ENCODE results near the gene CCDC194.

CCDC194 gene

DNA sequence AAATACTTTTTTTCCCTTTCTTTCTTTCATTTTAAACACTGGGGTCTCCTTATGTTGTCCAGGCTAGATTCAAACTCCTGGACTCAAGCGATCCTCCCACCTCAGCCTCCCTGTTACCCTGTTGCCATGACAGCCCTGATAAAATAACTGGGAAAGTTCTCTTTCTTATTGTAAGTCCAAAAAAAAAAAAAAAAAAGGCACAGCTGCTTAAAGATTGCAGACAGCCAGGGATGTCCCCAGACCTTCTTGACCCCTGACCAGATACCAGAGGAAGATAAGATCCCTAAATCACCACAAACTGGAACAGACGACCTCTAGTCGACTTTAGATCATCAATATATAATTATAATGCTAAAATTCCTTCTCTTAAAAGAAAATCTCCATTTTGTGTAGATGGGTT lies 24.7 kb upstream of the CCDC194 start:
- POLR2A ChIA-PET: interaction anchor here (1.0 to 1.6 kb wide), 5 partner anchors 13 to 412 kb away, joined by 3 to 9 read pairs (median 6); partner anchors contain the start of genes BST2 and PGLS
- no peak overlapping the region for H3K4me3 ChIP-seq (ENCODE audit: low read depth, low read length)

DNA sequence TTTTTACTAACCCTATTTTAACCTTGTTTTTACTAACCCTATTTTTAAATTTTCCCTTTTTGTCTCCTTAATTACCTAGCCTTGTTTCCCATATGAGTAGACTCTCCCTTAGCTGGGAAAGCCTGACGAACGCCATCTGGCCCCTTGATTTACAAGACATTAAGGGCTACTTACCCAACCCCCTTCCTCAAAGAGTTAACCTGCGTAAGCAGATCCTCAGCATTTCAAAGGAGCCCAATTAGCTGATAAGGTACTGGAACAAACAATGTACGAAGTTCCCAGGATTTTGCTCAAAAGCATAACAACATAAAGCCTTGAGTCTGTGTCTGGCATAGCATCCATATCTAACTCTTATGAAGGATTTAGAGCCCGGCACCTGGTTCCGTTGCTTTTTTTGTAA lies 21.1 kb upstream of the CCDC194 start:
- Histone ChIP-seq H3K9me3 (ENCODE audit: control insufficient read depth, insufficient read depth, low read depth, low read length) (no peaks in the 10 kb centered on the region), H3K36me3 (ENCODE audit: control insufficient read depth in 2 of 2, insufficient read depth in 1 of 2, low read length in 2 of 2) (no peaks in the 10 kb centered on the region), H3K4me3 (ENCODE audit: low read depth, low read length) (no peak overlapping the region), H3K27ac (ENCODE audit: extremely low read depth, low read depth, low read length) (no peak overlapping the region), H3K4me1 (ENCODE audit: control insufficient read depth, insufficient read depth, low read length) (no peaks in the 10 kb centered on the region)
- CTCF ChIA-PET: interaction anchor here (0.7 kb wide), 1 partner anchor 81 kb away, joined by 3 read pairs; no protein-coding TSS in a partner anchor
- POLR2A ChIA-PET: no interaction called here
- TF ChIP-seq TCF7L2 (IDR thresholded peaks at IDR 0.05; ENCODE audit: borderline replicate concordance, low read depth, low read length): peak; percentile 69; the same call in 1 of the 2 replicates
- TF ChIP-seq ZNF266 (tag by site-specific recombination; IDR thresholded peaks at IDR 0.05; ENCODE audit: low read depth): no peak

More for the DNA sequence above, 24.7 kb upstream of the CCDC194 start:
- CTCF ChIA-PET: interaction anchor here (0.6 to 1.2 kb wide), 5 partner anchors 24 to 909 kb away, joined by 3 to 6 read pairs (median 3); no protein-coding TSS in a partner anchor
- TF ChIP-seq BCL11B (tag by site-specific recombination; IDR thresholded peaks at IDR 0.05; ENCODE audit: low read depth) (no peak), ZNF335 (tag by site-specific recombination; conservative IDR thresholded peaks at IDR 0.05) (no peak), ZFP69B (tag by site-specific recombination; IDR thresholded peaks at IDR 0.05) (no peak), ZNF174 (tag by site-specific recombination; IDR thresholded peaks at IDR 0.05) (no peak), ZNF394 (tag by site-specific recombination; IDR thresholded peaks at IDR 0.05; ENCODE audit: borderline replicate concordance) (no peak), SETDB1 (IDR thresholded peaks at IDR 0.05; ENCODE audit: insufficient read length, low read length) (no peak)
- Histone ChIP-seq H3K4me1 (ENCODE audit: control insufficient read depth, insufficient read depth, low read length) (no peaks in the 10 kb centered on the region; the same call in 1 of the 2 replicates), H3K27ac (ENCODE audit: extremely low read depth, low read depth, low read length) (no peak overlapping the region), H3K36me3 (ENCODE audit: control insufficient read depth in 2 of 2, insufficient read depth in 1 of 2, low read length in 2 of 2) (peaks cover 3 to 4% of the 10 kb centered on the region in 2 experiments; a peak in 2 of 3 replicates), H3K9me3 (ENCODE audit: control insufficient read depth, insufficient read depth, low read depth, low read length) (no peaks in the 10 kb centered on the region)

DNA sequence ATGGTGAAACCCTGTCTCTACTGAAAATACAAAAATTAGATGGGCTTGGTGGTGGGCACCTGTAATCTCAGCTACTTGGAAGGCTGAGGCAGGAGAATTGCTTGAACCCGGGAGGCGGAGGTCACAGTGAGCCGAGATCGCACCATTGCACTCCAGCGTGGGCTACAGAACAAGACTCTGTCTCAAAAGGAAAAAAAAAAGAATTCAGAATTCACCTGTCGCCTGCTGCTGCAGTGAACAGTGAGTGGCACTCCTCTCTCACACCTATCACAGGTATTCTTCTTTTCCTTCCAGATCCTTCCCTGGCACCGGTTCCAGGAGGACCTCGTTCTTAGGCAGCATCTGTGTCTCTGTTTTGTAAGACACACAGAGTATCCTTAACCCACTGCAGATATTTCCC lies 20.1 kb upstream of the CCDC194 start:
- CTCF ChIA-PET: interaction anchor here (0.6 to 1.1 kb wide), 3 partner anchors 20 to 361 kb away, joined by 3 to 4 read pairs (median 3); partner anchors contain the start of gene CCDC194
- Histone ChIP-seq H3K9me3 (ENCODE audit: control insufficient read depth, insufficient read depth, low read depth, low read length) (no peaks in the 10 kb centered on the region), H3K36me3 (ENCODE audit: control insufficient read depth in 2 of 2, insufficient read depth in 1 of 2, low read length in 2 of 2) (no peaks in the 10 kb centered on the region), H3K27ac (ENCODE audit: extremely low read depth, low read depth, low read length) (no peak overlapping the region), H3K4me1 (ENCODE audit: control insufficient read depth, insufficient read depth, low read length) (no peaks in the 10 kb centered on the region), H3K4me3 (ENCODE audit: low read depth, low read length) (no peak overlapping the region)
- no peak for TF ChIP-seq ZNF558 (tag by site-specific recombination; IDR thresholded peaks at IDR 0.05)
- TF ChIP-seq SCRT1 (tag by site-specific recombination; IDR thresholded peaks at IDR 0.05; ENCODE audit: borderline replicate concordance): peak; percentile 69; the same call in 1 of the 2 replicates
- TF ChIP-seq, protein P1, sequence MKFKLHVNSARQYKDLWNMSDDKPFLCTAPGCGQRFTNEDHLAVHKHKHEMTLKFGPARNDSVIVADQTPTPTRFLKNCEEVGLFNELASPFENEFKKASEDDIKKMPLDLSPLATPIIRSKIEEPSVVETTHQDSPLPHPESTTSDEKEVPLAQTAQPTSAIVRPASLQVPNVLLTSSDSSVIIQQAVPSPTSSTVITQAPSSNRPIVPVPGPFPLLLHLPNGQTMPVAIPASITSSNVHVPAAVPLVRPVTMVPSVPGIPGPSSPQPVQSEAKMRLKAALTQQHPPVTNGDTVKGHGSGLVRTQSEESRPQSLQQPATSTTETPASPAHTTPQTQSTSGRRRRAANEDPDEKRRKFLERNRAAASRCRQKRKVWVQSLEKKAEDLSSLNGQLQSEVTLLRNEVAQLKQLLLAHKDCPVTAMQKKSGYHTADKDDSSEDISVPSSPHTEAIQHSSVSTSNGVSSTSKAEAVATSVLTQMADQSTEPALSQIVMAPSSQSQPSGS (tag by site-specific recombination; IDR thresholded peaks at IDR 0.05; ENCODE audit: low read depth): no peak
- peak; percentile 69 for TF ChIP-seq SCRT2 (tag by site-specific recombination; IDR thresholded peaks at IDR 0.05)
- TF ChIP-seq ZBTB20 (tag by site-specific recombination; IDR thresholded peaks at IDR 0.05): 0 out of 2 replicates have a peak, but pooled peaks have one; percentile 25
- POLR2A ChIA-PET: no interaction called here

DNA sequence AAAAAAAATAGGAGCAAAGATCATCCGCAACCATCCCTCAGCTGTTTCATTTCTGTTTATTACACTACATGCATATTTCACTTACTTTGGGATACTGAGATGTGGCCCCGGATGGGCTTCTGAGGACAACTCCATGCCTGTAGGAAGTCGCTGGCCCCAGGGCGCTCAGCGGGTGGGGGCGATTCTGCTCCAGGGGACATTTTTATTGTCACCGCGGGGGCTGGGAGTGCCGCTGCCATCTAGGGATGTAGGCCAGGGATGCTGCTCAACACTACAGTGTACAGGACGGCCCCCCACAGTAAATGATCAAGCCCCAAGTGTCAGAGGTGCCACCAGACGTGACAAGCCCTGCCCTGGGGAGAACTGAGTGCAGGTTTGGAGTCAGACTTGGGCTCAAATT lies 17.8 kb upstream of the CCDC194 start:
- no peaks in the 10 kb centered on the region for H3K4me1 ChIP-seq (ENCODE audit: control insufficient read depth, insufficient read depth, low read length)

More for the DNA sequence above, 17.8 kb upstream of the CCDC194 start:
- H3K27ac ChIP-seq (ENCODE audit: extremely low read depth, low read depth, low read length): no peak overlapping the region
- TF ChIP-seq YY1 (tag by site-specific recombination; IDR thresholded peaks at IDR 0.05): 0 out of 2 replicates have a peak, but pooled peaks have one; percentile 28
- TF ChIP-seq, protein P2, sequence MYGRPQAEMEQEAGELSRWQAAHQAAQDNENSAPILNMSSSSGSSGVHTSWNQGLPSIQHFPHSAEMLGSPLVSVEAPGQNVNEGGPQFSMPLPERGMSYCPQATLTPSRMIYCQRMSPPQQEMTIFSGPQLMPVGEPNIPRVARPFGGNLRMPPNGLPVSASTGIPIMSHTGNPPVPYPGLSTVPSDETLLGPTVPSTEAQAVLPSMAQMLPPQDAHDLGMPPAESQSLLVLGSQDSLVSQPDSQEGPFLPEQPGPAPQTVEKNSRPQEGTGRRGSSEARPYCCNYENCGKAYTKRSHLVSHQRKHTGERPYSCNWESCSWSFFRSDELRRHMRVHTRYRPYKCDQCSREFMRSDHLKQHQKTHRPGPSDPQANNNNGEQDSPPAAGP (tag by site-specific recombination; IDR thresholded peaks at IDR 0.05): no peak
- peak; percentile 71 for TF ChIP-seq GLIS1 (tag by site-specific recombination; IDR thresholded peaks at IDR 0.05)
- peak; percentile 97 for TF ChIP-seq ZIC2 (tag by site-specific recombination; IDR thresholded peaks at IDR 0.05)
- H3K9me3 ChIP-seq (ENCODE audit: control insufficient read depth, insufficient read depth, low read depth, low read length): no peaks in the 10 kb centered on the region
- POLR2A ChIA-PET: interaction anchor here (1.7 kb wide), 1 partner anchor 8 kb away, joined by 9 read pairs; the partner anchor contains the start of gene MVB12A
- no peaks in the 10 kb centered on the region for H3K36me3 ChIP-seq (ENCODE audit: control insufficient read depth in 2 of 2, insufficient read depth in 1 of 2, low read length in 2 of 2)
- CTCF ChIA-PET: interaction anchor here (0.7 to 1.2 kb wide), 3 partner anchors 24 to 557 kb away, joined by 3 to 4 read pairs (median 3); no protein-coding TSS in a partner anchor
- no peak overlapping the region for H3K4me3 ChIP-seq (ENCODE audit: low read depth, low read length)
